Vagina (tissue), 2 donors: ENCODE results near the gene UBIAD1.

ENCODE experiments used
- POLR2A ChIP-seq, 2 donors: fragments of 450-650 bp; IDR thresholded peaks; one replicate each; pipeline ENCODE4 v1.6.1; 2017; ENCODE audit warnings: antibody characterized with exemption in 2 of 2, mild to moderate bottlenecking in 2 of 2, moderate library complexity in 2 of 2
- POLR2AphosphoS5 ChIP-seq, 2 donors: sonication (generic); formaldehyde crosslinking; IDR thresholded peaks; one replicate each; pipeline ENCODE4 v1.9.0; 2017; ENCODE audit warnings: antibody characterized with exemption in 2 of 2, mild to moderate bottlenecking in 2 of 2, low read depth in 1 of 2; ENCODE audit not compliant: insufficient read depth in 1 of 2
- TF ChIP-seq, protein P1 (sequence below), 3 experiments: fragments of 450-650 bp in 2 of 3; fragments of 200-600 bp in 1 of 3; sonication (generic) in 1 of 3; IDR thresholded peaks; one replicate each; pipeline ENCODE4 v1.5.1; 2017 to 2019; ENCODE audit warnings: antibody characterized with exemption in 3 of 3, mild to moderate bottlenecking in 2 of 3, moderate library complexity in 2 of 3

DNA sequence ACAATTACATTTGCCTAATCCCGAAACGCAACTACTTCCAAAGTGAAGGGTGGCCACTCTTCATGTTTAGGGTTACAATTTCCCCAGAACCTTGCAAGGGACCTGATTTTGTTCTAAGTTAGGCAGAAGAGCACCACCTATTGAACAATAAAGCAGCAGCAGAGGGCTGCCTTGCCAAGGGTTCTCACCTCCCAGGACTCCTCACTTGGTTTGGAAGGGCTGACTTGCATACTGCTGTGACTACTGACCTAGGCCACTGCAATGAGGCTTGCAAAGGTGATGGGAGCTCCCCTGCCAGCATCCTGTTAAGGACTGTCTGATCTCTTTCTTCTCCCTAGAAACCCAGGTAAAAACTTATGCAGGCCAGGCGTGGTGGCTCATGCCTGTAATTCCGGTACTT is 24.8 kb upstream of the UBIAD1 start:
- TF ChIP-seq POLR2A (IDR thresholded peaks at IDR 0.05) (no peak), POLR2AphosphoS5 (IDR thresholded peaks at IDR 0.05; ENCODE audit: insufficient read depth in 1 of 2, low read depth in 1 of 2) (no peak)
- TF ChIP-seq, protein P1, sequence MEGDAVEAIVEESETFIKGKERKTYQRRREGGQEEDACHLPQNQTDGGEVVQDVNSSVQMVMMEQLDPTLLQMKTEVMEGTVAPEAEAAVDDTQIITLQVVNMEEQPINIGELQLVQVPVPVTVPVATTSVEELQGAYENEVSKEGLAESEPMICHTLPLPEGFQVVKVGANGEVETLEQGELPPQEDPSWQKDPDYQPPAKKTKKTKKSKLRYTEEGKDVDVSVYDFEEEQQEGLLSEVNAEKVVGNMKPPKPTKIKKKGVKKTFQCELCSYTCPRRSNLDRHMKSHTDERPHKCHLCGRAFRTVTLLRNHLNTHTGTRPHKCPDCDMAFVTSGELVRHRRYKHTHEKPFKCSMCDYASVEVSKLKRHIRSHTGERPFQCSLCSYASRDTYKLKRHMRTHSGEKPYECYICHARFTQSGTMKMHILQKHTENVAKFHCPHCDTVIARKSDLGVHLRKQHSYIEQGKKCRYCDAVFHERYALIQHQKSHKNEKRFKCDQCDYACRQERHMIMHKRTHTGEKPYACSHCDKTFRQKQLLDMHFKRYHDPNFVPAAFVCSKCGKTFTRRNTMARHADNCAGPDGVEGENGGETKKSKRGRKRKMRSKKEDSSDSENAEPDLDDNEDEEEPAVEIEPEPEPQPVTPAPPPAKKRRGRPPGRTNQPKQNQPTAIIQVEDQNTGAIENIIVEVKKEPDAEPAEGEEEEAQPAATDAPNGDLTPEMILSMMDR (IDR thresholded peaks at IDR 0.05): no peak
